ENCODE data around the gene PC.

PC gene

GRCh38 chr11:66882561-66883015 lies 75.6 kb downstream of the PC start:
- no peak for DNase-seq

DNA sequence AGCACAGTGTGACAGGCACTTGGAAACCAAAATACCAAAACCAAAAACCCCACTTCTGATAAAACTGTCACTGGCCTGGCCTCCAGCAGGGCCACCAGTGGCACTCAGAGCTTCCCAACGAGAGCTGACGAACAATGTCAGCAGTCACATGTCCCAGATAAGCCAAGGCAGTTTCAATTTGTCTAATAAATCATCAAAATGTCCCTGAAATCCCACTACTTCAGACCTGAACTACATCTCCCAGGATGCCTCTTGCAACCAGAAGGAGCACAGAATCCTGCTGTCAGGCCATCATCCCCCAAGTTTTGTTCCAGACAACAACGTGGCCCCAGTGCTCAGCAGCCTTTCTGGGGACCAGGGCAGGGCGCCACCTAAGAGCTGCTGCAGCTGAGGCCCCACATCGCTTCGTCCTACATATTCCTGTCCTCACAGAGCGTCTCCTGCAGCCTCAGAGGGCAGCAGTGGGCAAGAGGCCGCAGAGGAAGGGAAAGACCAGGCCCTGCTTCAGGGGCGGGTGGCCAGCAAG lies 76.2 kb downstream of the PC start:
- DNase-seq, result no peak

DNA sequence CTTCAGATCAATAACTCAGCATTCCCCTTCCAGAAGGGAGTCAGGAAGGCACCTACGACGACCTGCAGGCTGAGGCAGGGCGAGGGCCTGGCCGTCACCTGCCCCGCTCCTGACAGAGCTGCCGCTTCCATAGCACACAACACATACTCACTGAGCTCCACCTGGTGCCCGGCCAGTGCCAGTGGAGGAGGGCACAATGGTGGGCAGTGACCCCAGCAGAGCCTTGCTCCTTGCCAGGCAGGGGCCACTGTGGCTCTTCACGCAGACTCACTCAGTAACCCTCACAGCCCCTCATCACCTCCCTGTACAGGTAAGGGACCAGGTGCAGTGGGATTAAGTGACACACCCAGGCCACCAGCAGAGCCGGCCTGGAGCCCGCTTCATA lies 76.7 kb downstream of the PC start:
- no peak for DNase-seq

DNA sequence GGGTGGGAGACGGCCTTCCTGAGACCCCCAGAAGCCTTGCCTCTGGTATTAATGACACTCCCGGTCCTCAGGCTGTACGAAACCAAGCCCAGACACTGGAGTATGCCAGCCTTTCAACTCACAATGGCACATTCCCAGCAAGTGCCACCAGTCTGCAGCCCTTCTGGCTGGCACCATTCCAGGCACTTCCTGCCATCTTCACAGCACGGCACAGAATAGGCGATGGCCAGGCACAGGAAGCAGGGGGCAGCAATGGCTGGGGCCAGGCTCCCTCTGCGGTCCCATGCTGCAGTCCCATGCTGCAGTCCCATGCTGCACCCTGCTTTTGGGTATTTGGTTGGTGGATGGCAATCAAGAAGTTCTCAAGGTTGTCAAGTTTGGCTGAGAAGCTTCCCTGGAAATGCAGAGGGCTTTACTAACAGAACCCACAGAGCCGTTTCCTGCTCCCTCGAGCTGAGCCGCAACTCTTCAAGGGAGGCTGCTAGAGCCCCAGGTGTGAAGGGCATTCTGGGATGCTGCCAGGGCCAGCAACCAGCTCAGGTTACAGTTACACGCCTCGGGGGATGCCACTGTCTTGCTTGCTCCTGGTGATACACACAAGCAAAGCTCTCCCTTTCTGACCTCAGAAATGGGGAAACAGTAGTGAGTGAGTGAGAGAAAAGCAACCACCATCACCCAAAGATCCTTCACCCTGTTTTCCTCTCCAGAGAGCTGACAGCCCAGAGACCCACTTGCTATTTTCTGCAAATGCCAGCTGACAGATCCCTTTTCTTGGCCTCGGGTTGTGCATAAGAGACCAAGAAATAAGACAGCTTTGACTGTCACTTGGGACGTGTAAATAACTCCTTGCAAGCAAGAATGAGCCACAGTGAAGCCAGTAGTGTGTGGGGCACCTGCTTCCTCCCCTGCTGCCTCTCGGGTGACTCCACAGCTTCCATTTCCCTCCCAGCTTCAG lies 77.4 kb downstream of the PC start:
- DNase-seq, result no peak

- DNase-seq, result no peak
Measured at GRCh38 chr11:66879999-66880398, 78.2 kb downstream of the PC start.

- DNase-seq, result no peak
Measured at GRCh38 chr11:66879583-66879982, 78.6 kb downstream of the PC start.

GRCh38 chr11:66879000-66879399 lies 79.2 kb downstream of the PC start:
- DNase-seq, result no peak

- no peak for DNase-seq
Measured at GRCh38 chr11:66878474-66878873, 79.7 kb downstream of the PC start.

DNA sequence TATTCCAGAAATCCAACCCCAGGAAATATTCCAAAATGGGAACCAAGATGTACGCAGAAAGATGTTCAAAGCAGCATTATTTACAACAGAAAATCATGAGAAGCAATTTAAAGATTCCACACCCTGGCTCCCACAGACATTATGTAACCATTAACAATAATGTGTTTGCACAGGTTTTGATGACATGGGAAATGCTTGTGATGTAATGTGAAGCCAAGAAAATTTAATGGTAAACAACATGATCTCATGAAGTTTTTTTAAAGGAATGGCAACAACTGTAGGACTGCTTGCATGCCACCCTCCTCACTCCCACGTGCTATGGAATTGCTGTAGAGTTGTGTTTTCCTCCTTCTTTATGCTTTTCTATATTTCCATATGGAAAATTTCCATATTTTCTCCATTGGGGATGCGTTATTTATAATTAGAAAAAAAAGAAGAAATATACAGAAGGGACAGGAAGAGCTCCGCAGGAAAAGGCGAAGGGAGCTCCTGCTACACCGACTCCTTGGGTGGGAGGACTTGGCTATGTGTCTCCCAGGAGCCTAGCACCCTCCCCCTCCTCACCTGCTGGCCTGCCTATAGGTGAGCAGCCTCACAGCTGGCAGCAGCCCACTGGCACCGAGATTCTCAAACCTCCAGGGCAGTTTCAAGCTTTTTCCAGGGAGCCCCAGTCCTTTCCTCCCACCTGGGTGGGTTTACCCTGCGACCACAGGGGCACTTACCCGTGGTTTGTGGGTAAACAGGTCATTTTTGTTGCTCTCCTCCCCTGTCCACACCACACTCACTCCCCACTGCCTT lies 80.4 kb downstream of the PC start:
- no peak for DNase-seq

GRCh38 chr11:66875378-66875777 lies 82.8 kb downstream of the PC start:
- DNase-seq, result no peak

GRCh38 chr11:66874232-66874631 lies 84.0 kb downstream of the PC start:
- DNase-seq, result no peak

DNA sequence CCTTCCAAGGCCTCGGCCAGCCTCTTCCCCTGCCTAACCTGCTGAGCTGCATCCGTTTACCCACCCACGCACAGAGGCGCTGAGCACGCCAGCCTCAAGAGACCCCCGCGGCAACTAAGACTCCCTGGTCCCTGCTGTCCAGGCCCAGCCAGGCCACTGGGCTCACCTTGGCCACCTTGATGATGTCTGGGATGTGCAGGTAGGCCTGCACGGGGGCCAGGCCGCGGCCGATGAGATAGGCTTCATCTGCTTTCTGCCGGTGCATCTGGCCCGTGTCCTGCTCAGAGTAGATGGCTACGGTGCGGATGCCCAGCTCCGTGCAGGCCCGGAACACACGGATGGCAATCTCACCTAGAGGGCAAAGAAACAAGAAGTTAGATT lies 86.7 kb downstream of the PC start:
- DNase-seq, result no peak

GRCh38 chr11:66870616-66871520 lies 87.3 kb downstream of the PC start:
- no peak for DNase-seq

- DNase-seq, result no peak
Measured at GRCh38 chr11:66870131-66870530, 88.1 kb downstream of the PC start.

GRCh38 chr11:66869567-66869870 lies 88.7 kb downstream of the PC start:
- DNase-seq, result no peak

GRCh38 chr11:66868726-66869566 lies 89.2 kb downstream of the PC start:
- no peak for DNase-seq

GRCh38 chr11:66868082-66868725 lies 90.0 kb downstream of the PC start:
- DNase-seq, result no peak

GRCh38 chr11:66867425-66868040 lies 90.7 kb downstream of the PC start:
- no peak for DNase-seq

GRCh38 chr11:66866511-66866986 lies 91.6 kb downstream of the PC start:
- no peak for DNase-seq

DNA sequence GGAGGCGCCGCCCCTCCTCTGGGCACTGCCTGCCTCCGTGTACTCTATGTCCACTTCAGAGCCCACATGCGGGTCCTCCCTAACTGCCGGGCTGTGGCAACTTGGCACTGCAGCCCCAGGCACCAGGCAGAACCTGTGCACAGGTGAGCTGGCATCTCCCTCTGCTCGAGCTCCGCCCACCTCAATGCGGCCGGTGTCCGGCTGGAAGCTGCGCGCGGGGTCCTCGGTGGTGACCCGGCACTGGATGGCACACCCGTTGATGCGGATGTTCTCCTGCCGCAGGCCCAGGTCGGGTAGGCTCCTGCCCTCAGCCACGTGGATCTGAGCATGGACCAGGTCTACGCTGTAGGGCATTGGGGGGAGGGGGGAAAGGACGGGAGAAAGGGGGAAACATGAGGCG lies 92.2 kb downstream of the PC start:
- no peak for DNase-seq

Data from GF-D8 (cell line).